CD4-positive, alpha-beta T cell (primary cell): ENCODE data around the gene HLA-DOA. TPM values are rescaled to one million over a fixed set of nuclear protein-coding genes. Genes with fewer than 3 reads are reported as not detected.

Experiments used
- ATAC-seq: fragments of 200-7000 bp; cut with Tn5 transposase; one replicate; pipeline ENCODE4 v1.10.0; 2022; ENCODE audit warnings: mild to moderate bottlenecking; ENCODE audit not compliant: poor library complexity
- CTCF ChIA-PET: fragments of 350-600 bp; sonication (Branson Sonifier 250); formaldehyde crosslinking; loops from one replicate; lab custom pipeline; 2021; ENCODE audit warnings: antibody characterized with exemption, inconsistent platforms; lab: Charles Lee
- POLR2A ChIA-PET: fragments of 350-600 bp; sonication (Branson Sonifier 250); formaldehyde crosslinking; loops from one replicate; lab custom pipeline; 2021; ENCODE audit warnings: antibody characterized with exemption, inconsistent platforms; lab: Charles Lee
- DNase-seq, 14 experiments: peaks; one replicate each; pipeline ENCODE4 v3.0.0-alpha.2; 2013 to 2020; ENCODE audit warnings: mixed read lengths in 2 of 14
- H3K27ac ChIP-seq, 2 donors: one replicate each; pipeline versions ENCODE4 v1.5.1 to v1.7.0; 2013; ENCODE audit warnings: low read length in 2 of 2, low read depth in 1 of 2, mild to moderate bottlenecking in 1 of 2
- H3K27me3 ChIP-seq, 2 experiments: 1 replicate in 1 of 2; 2 replicates in 1 of 2; pipeline versions ENCODE4 v1.6.1 to v1.7.0; 2013; ENCODE audit warnings: low read length in 2 of 2, control low read depth in 1 of 2, mild to moderate bottlenecking in 1 of 2, moderate library complexity in 1 of 2; ENCODE audit not compliant: insufficient read depth in 2 of 2, control insufficient read depth in 1 of 2
- H3K36me3 ChIP-seq: one replicate; pipeline ENCODE4 v1.6.1; 2013; ENCODE audit warnings: low read length, control low read depth; ENCODE audit not compliant: insufficient read depth
- H3K4me1 ChIP-seq: one replicate; pipeline ENCODE4 v1.6.1; 2013; ENCODE audit warnings: low read length, control low read depth; ENCODE audit not compliant: insufficient read depth
- H3K4me3 ChIP-seq: one replicate; pipeline ENCODE4 v1.5.1; 2013; ENCODE audit warnings: mild to moderate bottlenecking, low read length, moderate library complexity
- H3K9me3 ChIP-seq, 2 experiments: 1 replicate in 1 of 2; 2 replicates in 1 of 2; pipeline versions ENCODE4 v1.6.1 to v1.7.0; 2013; ENCODE audit warnings: low read length in 2 of 2, mild to moderate bottlenecking in 2 of 2, control low read depth in 1 of 2, moderate library complexity in 1 of 2; ENCODE audit not compliant: control insufficient read depth in 1 of 2, insufficient read depth in 1 of 2
- H3K27ac Mint-ChIP-seq: one replicate; pipeline ENCODE4 v1.8.0; 2020; ENCODE audit warnings: mixed read lengths
- H3K27me3 Mint-ChIP-seq: one replicate; pipeline ENCODE4 v1.8.0; 2021; ENCODE audit warnings: mixed read lengths
- H3K36me3 Mint-ChIP-seq: one replicate; pipeline ENCODE4 v1.8.0; 2021; ENCODE audit warnings: low read depth, mixed read lengths
- H3K4me1 Mint-ChIP-seq: one replicate; pipeline ENCODE4 v1.8.0; 2021; ENCODE audit warnings: low read depth, mixed read lengths
- H3K4me3 Mint-ChIP-seq: one replicate; pipeline ENCODE4 v1.8.0; 2020; ENCODE audit warnings: mild to moderate bottlenecking, mixed read lengths
- H3K9me3 Mint-ChIP-seq: one replicate; pipeline ENCODE4 v1.8.0; 2020; ENCODE audit warnings: mixed read lengths
- CTCF ChIP-seq: fragments of 200-600 bp; IDR thresholded peaks from one replicate; pipeline ENCODE4 v1.8.0; 2022; ENCODE audit warnings: antibody characterized with exemption, mild to moderate bottlenecking
- intact Hi-C, 2 experiments: fragments of 100-400 bp; cut with DNase I in 1 of 2; cut with micrococcal nuclease in 1 of 2; formaldehyde crosslinking; loops; one replicate each; pipeline versions ENCODE4 v1.15.1 to v1.9.0; 2023 to 2025; cut with DNase I, micrococcal nuclease
- total RNA-seq, 174 experiments: library from RNA in 2 of 174; stranded (reverse) in 2 of 174; gene quantifications; one replicate each; pipeline ENCODE4 v1.2.3 and lab custom pipeline; 2021 to 2026

HLA-DOA gene
- total RNA-seq, 2 experiments from 2014 or later: 5.9 to 6.1 TPM

GRCh38 chr6:32979720-32980487 lies 29.5 kb downstream of the HLA-DOA start:
- H3K9me3 ChIP-seq: no peaks in the 10 kb centered on the region
- CTCF ChIA-PET: interaction anchor here (0.6 to 1.5 kb wide), 4 partner anchors 12 to 1701 kb away, joined by 3 to 4 read pairs (median 3); no protein-coding TSS in a partner anchor
- H3K27me3 Mint-ChIP-seq: no peaks in the 10 kb centered on the region
- peaks cover 82% of the 10 kb centered on the region for H3K36me3 Mint-ChIP-seq
- H3K27ac ChIP-seq: peak overlapping the region in 1 of 2 donors; percentile 29
- H3K4me3 Mint-ChIP-seq: no peak overlapping the region
- peaks cover 55% of the 10 kb centered on the region for H3K4me1 Mint-ChIP-seq
- intact Hi-C loops: no loop called here
- H3K27ac Mint-ChIP-seq: peak overlapping the region; percentile 14
- peaks cover 55% of the 10 kb centered on the region for H3K4me1 ChIP-seq
- H3K9me3 Mint-ChIP-seq: no peaks in the 10 kb centered on the region
- ATAC-seq (no peak), DNase-seq (no peak)
- POLR2A ChIA-PET: interaction anchor here (0.7 to 10.7 kb wide), 11 partner anchors 9 to 142 kb away, joined by 3 to 347 read pairs (median 4); partner anchors contain the start of genes BRD2, PSMB9, TAP1 and TAP2
- peaks cover 73% of the 10 kb centered on the region for H3K36me3 ChIP-seq
- no peak for TF ChIP-seq CTCF
- no peak overlapping the region for H3K4me3 ChIP-seq
- H3K27me3 ChIP-seq: no peaks in the 10 kb centered on the region

GRCh38 chr6:32977953-32978324 lies 31.5 kb downstream of the HLA-DOA start:
- POLR2A ChIA-PET: interaction anchor here (0.7 to 12.1 kb wide), 5 partner anchors 9 to 133 kb away, joined by 3 to 325 read pairs (median 7); partner anchors contain the start of genes BRD2, HLA-DMA and HLA-DMB
- Mint-ChIP-seq H3K4me1 (peaks cover 49% of the 10 kb centered on the region), H3K9me3 (no peaks in the 10 kb centered on the region), H3K27me3 (no peaks in the 10 kb centered on the region), H3K36me3 (peaks cover 100% of the 10 kb centered on the region), H3K4me3 (no peak overlapping the region), H3K27ac (no peak overlapping the region)
- intact Hi-C loops: no loop called here
- no peak for TF ChIP-seq CTCF
- no peaks in the 10 kb centered on the region for H3K9me3 ChIP-seq
- CTCF ChIA-PET: interaction anchor here (13.1 kb wide), 1 partner anchor 22 kb away, joined by 177 read pairs; the partner anchor contains the start of gene HLA-DMA
- peaks cover 92% of the 10 kb centered on the region for H3K36me3 ChIP-seq
- DNase-seq: no peak
- no peaks in the 10 kb centered on the region for H3K27me3 ChIP-seq
- H3K4me1 ChIP-seq: peaks cover 56% of the 10 kb centered on the region
- H3K4me3 ChIP-seq: no peak overlapping the region
- no peak for ATAC-seq
- H3K27ac ChIP-seq: no peak overlapping the region

- ATAC-seq (no peak), DNase-seq (no peak)
- no peaks in the 10 kb centered on the region for H3K9me3 ChIP-seq
- Mint-ChIP-seq H3K27ac (peak overlapping the region; percentile 29), H3K4me3 (no peak overlapping the region), H3K27me3 (no peaks in the 10 kb centered on the region), H3K36me3 (peaks cover 100% of the 10 kb centered on the region), H3K9me3 (no peaks in the 10 kb centered on the region), H3K4me1 (peaks cover 44% of the 10 kb centered on the region)
- peaks cover 56% of the 10 kb centered on the region for H3K4me1 ChIP-seq
- ChIA-PET CTCF (interaction anchor here (13.1 kb wide), 1 partner anchor 21 kb away, joined by 177 read pairs; the partner anchor contains the start of gene HLA-DMA), POLR2A (interaction anchor here (0.7 to 12.1 kb wide), 5 partner anchors 9 to 132 kb away, joined by 3 to 325 read pairs (median 7); partner anchors contain the start of genes BRD2, HLA-DMA and HLA-DMB)
- H3K27me3 ChIP-seq: no peaks in the 10 kb centered on the region
- H3K27ac ChIP-seq: peak overlapping the region in 1 of 2 donors; percentile 13
- intact Hi-C loops: no loop called here
- H3K4me3 ChIP-seq: no peak overlapping the region
- TF ChIP-seq CTCF: no peak
- H3K36me3 ChIP-seq: peaks cover 97% of the 10 kb centered on the region
Observed at GRCh38 chr6:32977272-32977952, 32.0 kb downstream of the HLA-DOA start.
